Measurements from ENCODE around the gene ZDHHC23.

The ZDHHC23 gene

GRCh38 chr3:113983544-113983943 is 35.7 kb downstream of the ZDHHC23 start:
- H3K27ac ChIP-seq (ENCODE audit: insufficient read depth, low read depth, low read length, poor library complexity, severe bottlenecking), result no peak overlapping the region
- no peaks in the 10 kb centered on the region for H3K9me3 ChIP-seq (ENCODE audit: control insufficient read depth, low read length)
- no peaks in the 10 kb centered on the region for H3K36me3 ChIP-seq (ENCODE audit: control insufficient read depth, insufficient read depth, low read length)
- WGBS, 2 experiments, result 91 to 92% methylated on average over 1 to 2 of the region's 3 CpGs
- H3K4me1 ChIP-seq (ENCODE audit: control insufficient read depth, insufficient read depth, low read length), result no peaks in the 10 kb centered on the region
- no peak overlapping the region for H3K4me3 ChIP-seq (ENCODE audit: insufficient read depth, low read depth, low read length)
- no peaks in the 10 kb centered on the region for H3K27me3 ChIP-seq (ENCODE audit: control insufficient read depth, insufficient read depth, low read length, poor library complexity, severe bottlenecking)

- H3K27ac ChIP-seq (ENCODE audit: insufficient read depth, low read depth, low read length, poor library complexity, severe bottlenecking), result peak overlapping the region; percentile 51
- no peaks in the 10 kb centered on the region for H3K9me3 ChIP-seq (ENCODE audit: control insufficient read depth, low read length)
- H3K36me3 ChIP-seq (ENCODE audit: control insufficient read depth, insufficient read depth, low read length), result no peaks in the 10 kb centered on the region
- no peaks in the 10 kb centered on the region for H3K27me3 ChIP-seq (ENCODE audit: control insufficient read depth, insufficient read depth, low read length, poor library complexity, severe bottlenecking)
- H3K4me1 ChIP-seq (ENCODE audit: control insufficient read depth, insufficient read depth, low read length), result no peaks in the 10 kb centered on the region
- WGBS, 2 experiments, result 84 to 89% methylated on average over 4 of the region's 4 CpGs
- no peak overlapping the region for H3K4me3 ChIP-seq (ENCODE audit: insufficient read depth, low read depth, low read length)
These were observed 37.7 kb downstream of the ZDHHC23 start for GRCh38 chr3:113985541-113985940.

- no peak overlapping the region for H3K27ac ChIP-seq (ENCODE audit: insufficient read depth, low read depth, low read length, poor library complexity, severe bottlenecking)
- H3K4me3 ChIP-seq (ENCODE audit: insufficient read depth, low read depth, low read length), result no peak overlapping the region
- no peaks in the 10 kb centered on the region for H3K27me3 ChIP-seq (ENCODE audit: control insufficient read depth, insufficient read depth, low read length, poor library complexity, severe bottlenecking)
- H3K9me3 ChIP-seq (ENCODE audit: control insufficient read depth, low read length), result no peaks in the 10 kb centered on the region
- H3K36me3 ChIP-seq (ENCODE audit: control insufficient read depth, insufficient read depth, low read length), result no peaks in the 10 kb centered on the region
- WGBS, 2 experiments, result 91 to 92% methylated on average over 5 of the region's 5 CpGs
- no peaks in the 10 kb centered on the region for H3K4me1 ChIP-seq (ENCODE audit: control insufficient read depth, insufficient read depth, low read length)
These were observed 57.7 kb downstream of the ZDHHC23 start for GRCh38 chr3:114005481-114005880.

GRCh38 chr3:114011059-114011797 is 63.4 kb downstream of the ZDHHC23 start:
- H3K9me3 ChIP-seq (ENCODE audit: control insufficient read depth, low read length), result no peaks in the 10 kb centered on the region
- no peak overlapping the region for H3K4me3 ChIP-seq (ENCODE audit: insufficient read depth, low read depth, low read length)
- H3K27me3 ChIP-seq (ENCODE audit: control insufficient read depth, insufficient read depth, low read length, poor library complexity, severe bottlenecking), result no peaks in the 10 kb centered on the region
- no peaks in the 10 kb centered on the region for H3K4me1 ChIP-seq (ENCODE audit: control insufficient read depth, insufficient read depth, low read length)
- H3K27ac ChIP-seq (ENCODE audit: insufficient read depth, low read depth, low read length, poor library complexity, severe bottlenecking), result no peak overlapping the region
- no peaks in the 10 kb centered on the region for H3K36me3 ChIP-seq (ENCODE audit: control insufficient read depth, insufficient read depth, low read length)
- WGBS, 2 experiments, result 83 to 100% methylated on average over 1 to 2 of the region's 2 CpGs

Measured in ectodermal cell (in vitro differentiated cells).